PC-9 (cell line): Measurements from ENCODE around the gene PARM1. TPM values are rescaled to one million over a fixed set of nuclear protein-coding genes. Genes with fewer than 3 reads are reported as not detected.

Experiments
- BruUV-seq: library from RNA; stranded (reverse); fragments of 400-500 nt; replicated peaks from 2 replicates; lab custom pipeline; 2021; lab: Mats Ljungman, UMichigan
- CTCF ChIA-PET: fragments of 300-600 bp; sonication (Branson Sonifier 250); formaldehyde crosslinking; loops from one replicate; lab custom pipeline; 2022; ENCODE audit warnings: antibody characterized with exemption; lab: Charles Lee
- POLR2A ChIA-PET: fragments of 300-600 bp; sonication (Branson Sonifier 250); formaldehyde crosslinking; loops from one replicate; lab custom pipeline; 2022; ENCODE audit warnings: antibody characterized with exemption; ENCODE audit not compliant: unreplicated experiment; lab: Charles Lee
- DNase-seq, 2 experiments: peaks; one replicate each; pipeline versions ENCODE4 v3.0.0 to v3.0.0-alpha.2; 2015 to 2022; ENCODE audit warnings: mixed read lengths in 1 of 2
- H2AFZ ChIP-seq: fragments of 200-600 bp; sonication (generic); 2 replicates; pipeline ENCODE4 v1.8.1; 2017; ENCODE audit warnings: antibody characterized with exemption
- H3F3A ChIP-seq: fragments of 200-600 bp; sonication (generic); 2 replicates; pipeline ENCODE4 v1.8.1; 2017; ENCODE audit warnings: antibody characterized with exemption, mild to moderate bottlenecking, low read depth; ENCODE audit not compliant: insufficient read depth
- H3K27ac ChIP-seq: fragments of 200-600 bp; sonication (generic); 2 replicates; pipeline ENCODE4 v1.6.1; 2016; ENCODE audit warnings: mixed run types
- H3K27me3 ChIP-seq: fragments of 200-600 bp; sonication (generic); 2 replicates; pipeline ENCODE4 v1.6.1; 2016; ENCODE audit warnings: low read depth, mixed run types; ENCODE audit not compliant: insufficient read depth
- H3K36me3 ChIP-seq: fragments of 200-600 bp; sonication (generic); 2 replicates; pipeline ENCODE4 v1.6.1; 2016; ENCODE audit warnings: low read depth, mixed run types
- H3K4me1 ChIP-seq: fragments of 200-600 bp; sonication (generic); replicated peaks from 2 replicates; pipeline ENCODE4 v1.6.1; 2016; ENCODE audit warnings: mixed run types; ENCODE audit not compliant: insufficient read depth
- H3K4me2 ChIP-seq: fragments of 200-600 bp; sonication (generic); 2 replicates; pipeline ENCODE4 v1.6.1; 2017; ENCODE audit warnings: mixed run types
- H3K4me3 ChIP-seq: fragments of 200-600 bp; sonication (generic); 2 replicates; pipeline ENCODE4 v1.6.1; 2016; ENCODE audit warnings: mixed run types
- H3K79me2 ChIP-seq: fragments of 200-600 bp; sonication (generic); 2 replicates; pipeline ENCODE4 v1.6.1; 2017; ENCODE audit warnings: low read depth, mixed run types
- H3K9me2 ChIP-seq: fragments of 200-600 bp; sonication (generic); 2 replicates; pipeline ENCODE4 v1.8.1; 2017; ENCODE audit warnings: mild to moderate bottlenecking; ENCODE audit not compliant: insufficient read depth
- H3K9me3 ChIP-seq: fragments of 200-600 bp; sonication (generic); 2 replicates; pipeline ENCODE4 v1.8.1; 2016; ENCODE audit warnings: low read depth; ENCODE audit not compliant: insufficient read depth
- H4K20me1 ChIP-seq: fragments of 200-600 bp; sonication (generic); 2 replicates; pipeline ENCODE4 v1.8.1; 2017; ENCODE audit not compliant: insufficient read depth
- EZH2 ChIP-seq: fragments of 200-600 bp; sonication (generic); IDR thresholded peaks from 2 replicates; pipeline ENCODE4 v1.8.0; 2017; ENCODE audit warnings: antibody characterized with exemption, low read depth
- intact Hi-C: fragments of 100-400 bp; cut with micrococcal nuclease; formaldehyde crosslinking; loops from one replicate; pipeline ENCODE4 v1.10.0; 2022; ENCODE audit not compliant: unreplicated experiment
- total RNA-seq: library from RNA; stranded (reverse); gene quantifications from 2 replicates; pipeline ENCODE4 v1.2.3, GENCODE V29; 2021
- TF ChIP-seq, protein P1 (sequence below): fragments of 200-600 bp; sonication (generic); conservative IDR thresholded peaks from 2 replicates; pipeline ENCODE4 v1.6.1; 2017; ENCODE audit warnings: mixed run types, antibody characterized with exemption, mild to moderate bottlenecking, moderate library complexity

The PARM1 gene
- total RNA-seq, 1 experiment from 2014 or later = 0.44 TPM

DNA sequence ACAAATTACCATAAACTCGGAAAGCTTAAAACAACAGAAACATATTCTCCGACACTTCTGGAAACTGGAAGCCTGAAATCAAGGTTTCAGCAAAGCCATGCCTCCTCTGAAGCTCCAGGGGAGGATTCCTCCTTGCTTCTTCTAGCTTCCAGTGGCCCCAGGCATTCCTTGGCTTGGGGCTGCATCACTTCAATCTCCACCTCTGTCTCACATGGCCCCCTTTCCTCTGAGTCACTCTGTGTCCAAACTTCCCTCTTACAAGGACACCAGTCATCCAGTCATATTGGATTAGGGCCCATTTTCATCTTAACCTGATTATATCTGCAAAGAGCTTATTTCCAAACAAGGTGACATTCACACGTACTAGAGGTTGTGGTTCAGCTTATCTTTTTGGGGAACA, 17.3 kb downstream of the PARM1 start:
- no peak for DNase-seq
- CTCF ChIA-PET = no interaction called here
- H3K9me2 ChIP-seq = no peaks in the 10 kb centered on the region
- no peak overlapping the region for H3K27ac ChIP-seq
- intact Hi-C loops = no loop called here
- H3K27me3 ChIP-seq = no peaks in the 10 kb centered on the region
- no peaks in the 10 kb centered on the region for H3K79me2 ChIP-seq
- H3K9me3 ChIP-seq = no peaks in the 10 kb centered on the region
- no peak overlapping the region for H3K4me2 ChIP-seq
- no peaks in the 10 kb centered on the region for H3K4me1 ChIP-seq
- H4K20me1 ChIP-seq = no peaks in the 10 kb centered on the region
- H3F3A ChIP-seq = no peaks in the 10 kb centered on the region
- no peak overlapping the region for H3K4me3 ChIP-seq
- TF ChIP-seq EZH2 = no peak
- TF ChIP-seq, protein P1, sequence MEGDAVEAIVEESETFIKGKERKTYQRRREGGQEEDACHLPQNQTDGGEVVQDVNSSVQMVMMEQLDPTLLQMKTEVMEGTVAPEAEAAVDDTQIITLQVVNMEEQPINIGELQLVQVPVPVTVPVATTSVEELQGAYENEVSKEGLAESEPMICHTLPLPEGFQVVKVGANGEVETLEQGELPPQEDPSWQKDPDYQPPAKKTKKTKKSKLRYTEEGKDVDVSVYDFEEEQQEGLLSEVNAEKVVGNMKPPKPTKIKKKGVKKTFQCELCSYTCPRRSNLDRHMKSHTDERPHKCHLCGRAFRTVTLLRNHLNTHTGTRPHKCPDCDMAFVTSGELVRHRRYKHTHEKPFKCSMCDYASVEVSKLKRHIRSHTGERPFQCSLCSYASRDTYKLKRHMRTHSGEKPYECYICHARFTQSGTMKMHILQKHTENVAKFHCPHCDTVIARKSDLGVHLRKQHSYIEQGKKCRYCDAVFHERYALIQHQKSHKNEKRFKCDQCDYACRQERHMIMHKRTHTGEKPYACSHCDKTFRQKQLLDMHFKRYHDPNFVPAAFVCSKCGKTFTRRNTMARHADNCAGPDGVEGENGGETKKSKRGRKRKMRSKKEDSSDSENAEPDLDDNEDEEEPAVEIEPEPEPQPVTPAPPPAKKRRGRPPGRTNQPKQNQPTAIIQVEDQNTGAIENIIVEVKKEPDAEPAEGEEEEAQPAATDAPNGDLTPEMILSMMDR = no peak
- no peaks in the 10 kb centered on the region for H3K36me3 ChIP-seq
- no TSS peak for BruUV-seq
- POLR2A ChIA-PET = no interaction called here
- no peak overlapping the region for H2AFZ ChIP-seq

DNA sequence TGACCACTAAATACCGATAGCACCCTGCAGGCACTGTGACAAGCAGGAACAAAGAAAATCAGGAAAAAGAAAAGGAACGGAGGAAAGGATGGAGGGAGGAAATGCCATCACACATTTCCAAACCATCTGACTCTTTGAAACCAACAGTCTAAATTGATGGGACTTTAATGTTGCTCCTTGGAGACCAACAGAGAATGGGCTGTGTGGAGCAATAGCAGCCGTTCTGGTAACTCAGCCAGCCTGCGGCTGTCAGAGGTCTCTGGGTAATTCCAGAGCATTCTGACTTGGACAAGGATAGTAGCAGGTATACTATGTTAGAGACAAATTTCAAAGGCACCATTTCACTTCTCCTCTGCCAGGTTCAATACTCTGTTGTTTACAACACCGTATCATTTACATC, 18.0 kb downstream of the PARM1 start:
- POLR2A ChIA-PET = no interaction called here

DNA sequence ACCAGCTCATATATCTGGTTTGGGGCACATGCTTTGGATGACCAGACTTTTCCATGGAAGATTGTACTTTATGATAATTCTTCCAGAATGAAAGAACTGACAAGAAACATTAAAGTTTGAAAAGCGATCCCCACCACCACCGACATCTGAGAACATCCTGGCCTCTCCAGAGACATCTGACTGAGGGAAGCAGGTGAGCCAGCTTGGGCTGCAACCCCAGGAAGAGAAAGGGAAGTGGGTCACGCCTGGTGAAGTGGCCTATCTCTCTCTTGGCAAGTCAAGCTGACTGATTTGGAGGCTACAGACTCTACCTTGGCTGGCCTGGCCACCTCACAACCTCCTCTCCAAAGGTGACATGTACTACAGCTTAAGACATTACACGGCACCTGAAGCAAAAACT, 20.7 kb downstream of the PARM1 start:
- H3K4me2 ChIP-seq = no peak overlapping the region
- ChIA-PET POLR2A (no interaction called here), CTCF (no interaction called here)
- intact Hi-C loops = no loop called here
- no peak overlapping the region for H2AFZ ChIP-seq
- TF ChIP-seq, protein P1 = no peak
- TF ChIP-seq EZH2 = no peak
- no peaks in the 10 kb centered on the region for H4K20me1 ChIP-seq
- no peaks in the 10 kb centered on the region for H3K27me3 ChIP-seq
- H3K36me3 ChIP-seq = no peaks in the 10 kb centered on the region
- no peak overlapping the region for H3K4me3 ChIP-seq
- H3K4me1 ChIP-seq = no peaks in the 10 kb centered on the region
- H3K27ac ChIP-seq = no peak overlapping the region
- H3K9me2 ChIP-seq = no peaks in the 10 kb centered on the region
- no peaks in the 10 kb centered on the region for H3F3A ChIP-seq
- no peaks in the 10 kb centered on the region for H3K79me2 ChIP-seq
- no peaks in the 10 kb centered on the region for H3K9me3 ChIP-seq
- no TSS peak for BruUV-seq
- DNase-seq = no peak

More for the DNA sequence above, 18.0 kb downstream of the PARM1 start:
- intact Hi-C loops = no loop called here
- Histone ChIP-seq H2AFZ (no peak overlapping the region), H3K36me3 (no peaks in the 10 kb centered on the region), H4K20me1 (no peaks in the 10 kb centered on the region), H3K4me2 (no peak overlapping the region), H3K9me3 (no peaks in the 10 kb centered on the region), H3K79me2 (no peaks in the 10 kb centered on the region), H3K4me3 (no peak overlapping the region), H3K27me3 (no peaks in the 10 kb centered on the region), H3K4me1 (no peaks in the 10 kb centered on the region), H3K9me2 (no peaks in the 10 kb centered on the region), H3F3A (no peaks in the 10 kb centered on the region), H3K27ac (no peak overlapping the region)
- CTCF ChIA-PET = no interaction called here
- BruUV-seq = no TSS peak
- no peak for DNase-seq
- TF ChIP-seq, protein P1 = no peak
- no peak for TF ChIP-seq EZH2
